Thyroid gland (tissue), 4 donors: ENCODE results near the gene SYPL2. TPM values are rescaled to one million over a fixed set of nuclear protein-coding genes. Genes with fewer than 3 reads are reported as not detected.

Source experiments
- DNase-seq, 2 donors: peaks; one replicate each; pipeline ENCODE4 v3.0.0-alpha.2; 2019
- H3K27ac ChIP-seq, 3 donors: fragments of 200-600 bp; sonication (generic); 1 replicate in 2 of 3; 2 replicates in 1 of 3; pipeline ENCODE4 v1.5.1; 2016 to 2019; ENCODE audit warnings: mild to moderate bottlenecking in 1 of 3, moderate library complexity in 1 of 3
- H3K27me3 ChIP-seq: fragments of 200-600 bp; sonication (generic); one replicate; pipeline ENCODE4 v1.5.1; 2019
- H3K36me3 ChIP-seq, 2 donors: fragments of 200-600 bp; sonication (generic); one replicate each; pipeline ENCODE4 v1.5.1; 2016 to 2019
- H3K4me1 ChIP-seq, 2 donors: fragments of 200-600 bp; sonication (generic); one replicate each; pipeline ENCODE4 v1.5.1; 2017 to 2019
- H3K4me3 ChIP-seq, 3 donors: fragments of 200-600 bp; sonication (generic); replicated peaks in 1 of 3; 1 replicate in 2 of 3; 2 replicates in 1 of 3; pipeline ENCODE4 v1.5.1; 2016; ENCODE audit warnings: mild to moderate bottlenecking in 1 of 3
- H3K9me3 ChIP-seq: fragments of 200-600 bp; sonication (generic); one replicate; pipeline ENCODE4 v1.5.1; 2017
- POLR2A ChIP-seq, 2 donors: fragments of 450-650 bp; IDR thresholded peaks; one replicate each; pipeline ENCODE4 v1.6.1; 2017; ENCODE audit warnings: antibody characterized with exemption in 2 of 2, mild to moderate bottlenecking in 2 of 2, moderate library complexity in 1 of 2
- WGBS, 2 donors: methylation state at CpG; one replicate each; pipeline ENCODE4 v1.1.5; 2017; 5-methylcytosine and 5-hydroxymethylcytosine counted together
- intact Hi-C: fragments of 100-400 bp; cut with DNase I; formaldehyde crosslinking; loops from one replicate; pipeline ENCODE4 v1.15.1; 2023
- total RNA-seq, 4 donors: library from RNA; depleted of rRNA; stranded (reverse); fragments of >200 nt; gene quantifications; one replicate each; pipeline ENCODE4 v1.2.3, GENCODE V29; 2016
- TF ChIP-seq, protein P1 (sequence below), 6 experiments: fragments of 200-600 bp in 3 of 6; fragments of 450-650 bp in 3 of 6; sonication (generic) in 3 of 6; IDR thresholded peaks; one replicate each; pipeline ENCODE4 v1.5.1; 2016 to 2019; ENCODE audit warnings: antibody characterized with exemption in 6 of 6, mild to moderate bottlenecking in 2 of 6, inconsistent platforms in 1 of 6, moderate library complexity in 1 of 6

Gene SYPL2
- total RNA-seq, 4 donors from 2014 or later, result 7.9 to 12.4 (median 9.1) TPM

DNA sequence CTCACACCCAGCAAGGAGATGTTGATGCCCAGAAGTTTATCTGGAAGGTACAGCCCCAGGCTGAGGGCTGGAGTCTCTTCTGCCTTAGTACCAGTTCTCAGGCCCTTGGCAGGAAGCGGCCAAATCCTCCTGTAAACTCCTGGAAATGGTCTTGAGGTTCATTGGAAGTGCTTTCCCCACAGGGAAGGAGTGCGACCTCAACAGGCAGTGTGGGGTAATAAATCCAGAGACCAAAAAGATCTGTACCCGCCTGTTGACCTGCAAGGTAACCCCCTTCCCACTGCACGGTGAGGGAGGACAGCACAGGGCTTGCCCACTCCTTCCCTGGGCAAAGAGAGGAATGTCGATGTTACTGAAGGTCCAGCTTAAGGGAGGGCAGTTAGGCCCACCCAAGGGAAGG lies 21.9 kb downstream of the SYPL2 start:
- Histone ChIP-seq H3K27me3 (no peaks in the 10 kb centered on the region), H3K4me1 (peaks cover 9 to 15% of the 10 kb centered on the region in 2 donors), H3K27ac (no peak overlapping the region), H3K9me3 (no peaks in the 10 kb centered on the region), H3K36me3 (peaks cover 0 to 9% of the 10 kb centered on the region in 2 donors), H3K4me3 (no peak overlapping the region)
- intact Hi-C loops, result loop anchor here (10.0 kb wide), 1 partner anchor 233 kb away; no protein-coding TSS in a partner anchor
- 70 to 81% methylated on average over 3 to 5 of the region's 5 CpGs for WGBS, 2 donors
- TF ChIP-seq, protein P1, sequence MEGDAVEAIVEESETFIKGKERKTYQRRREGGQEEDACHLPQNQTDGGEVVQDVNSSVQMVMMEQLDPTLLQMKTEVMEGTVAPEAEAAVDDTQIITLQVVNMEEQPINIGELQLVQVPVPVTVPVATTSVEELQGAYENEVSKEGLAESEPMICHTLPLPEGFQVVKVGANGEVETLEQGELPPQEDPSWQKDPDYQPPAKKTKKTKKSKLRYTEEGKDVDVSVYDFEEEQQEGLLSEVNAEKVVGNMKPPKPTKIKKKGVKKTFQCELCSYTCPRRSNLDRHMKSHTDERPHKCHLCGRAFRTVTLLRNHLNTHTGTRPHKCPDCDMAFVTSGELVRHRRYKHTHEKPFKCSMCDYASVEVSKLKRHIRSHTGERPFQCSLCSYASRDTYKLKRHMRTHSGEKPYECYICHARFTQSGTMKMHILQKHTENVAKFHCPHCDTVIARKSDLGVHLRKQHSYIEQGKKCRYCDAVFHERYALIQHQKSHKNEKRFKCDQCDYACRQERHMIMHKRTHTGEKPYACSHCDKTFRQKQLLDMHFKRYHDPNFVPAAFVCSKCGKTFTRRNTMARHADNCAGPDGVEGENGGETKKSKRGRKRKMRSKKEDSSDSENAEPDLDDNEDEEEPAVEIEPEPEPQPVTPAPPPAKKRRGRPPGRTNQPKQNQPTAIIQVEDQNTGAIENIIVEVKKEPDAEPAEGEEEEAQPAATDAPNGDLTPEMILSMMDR (IDR thresholded peaks at IDR 0.05), result no peak
- TF ChIP-seq POLR2A (IDR thresholded peaks at IDR 0.05), result no peak
- no peak for DNase-seq

DNA sequence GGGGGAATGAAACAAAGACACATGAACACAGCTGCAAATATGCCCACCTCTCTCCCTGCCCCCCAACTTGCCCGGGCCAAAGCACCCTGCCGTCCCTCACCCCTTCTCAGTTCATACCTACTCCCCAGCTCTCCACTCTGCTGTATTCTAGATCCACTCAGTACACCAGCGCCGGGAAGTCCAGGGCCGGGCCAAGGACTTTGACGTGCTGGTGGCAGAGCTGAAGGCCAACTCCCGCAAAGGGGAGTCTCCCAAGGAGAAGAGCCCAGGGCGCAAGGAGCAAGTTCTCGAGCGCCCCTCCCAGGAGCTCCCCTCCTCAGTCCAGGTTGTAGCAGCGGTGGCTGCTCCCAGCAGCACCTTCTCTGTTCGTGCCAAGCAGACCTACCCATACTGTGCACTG lies 22.4 kb downstream of the SYPL2 start:
- TF ChIP-seq, protein P1 (IDR thresholded peaks at IDR 0.05), result no peak
- no peak for TF ChIP-seq POLR2A (IDR thresholded peaks at IDR 0.05)
- WGBS, 2 donors, result 93% methylated on average over 10 to 12 of the region's 12 CpGs
- Histone ChIP-seq H3K36me3 (peaks cover 0 to 9% of the 10 kb centered on the region in 2 donors), H3K9me3 (no peaks in the 10 kb centered on the region), H3K4me1 (peaks cover 6 to 17% of the 10 kb centered on the region in 2 donors), H3K27ac (no peak overlapping the region), H3K4me3 (no peak overlapping the region), H3K27me3 (no peaks in the 10 kb centered on the region)
- DNase-seq, result no peak
- intact Hi-C loops, result loop anchor here (10.0 kb wide), 1 partner anchor 234 kb away; no protein-coding TSS in a partner anchor

DNA sequence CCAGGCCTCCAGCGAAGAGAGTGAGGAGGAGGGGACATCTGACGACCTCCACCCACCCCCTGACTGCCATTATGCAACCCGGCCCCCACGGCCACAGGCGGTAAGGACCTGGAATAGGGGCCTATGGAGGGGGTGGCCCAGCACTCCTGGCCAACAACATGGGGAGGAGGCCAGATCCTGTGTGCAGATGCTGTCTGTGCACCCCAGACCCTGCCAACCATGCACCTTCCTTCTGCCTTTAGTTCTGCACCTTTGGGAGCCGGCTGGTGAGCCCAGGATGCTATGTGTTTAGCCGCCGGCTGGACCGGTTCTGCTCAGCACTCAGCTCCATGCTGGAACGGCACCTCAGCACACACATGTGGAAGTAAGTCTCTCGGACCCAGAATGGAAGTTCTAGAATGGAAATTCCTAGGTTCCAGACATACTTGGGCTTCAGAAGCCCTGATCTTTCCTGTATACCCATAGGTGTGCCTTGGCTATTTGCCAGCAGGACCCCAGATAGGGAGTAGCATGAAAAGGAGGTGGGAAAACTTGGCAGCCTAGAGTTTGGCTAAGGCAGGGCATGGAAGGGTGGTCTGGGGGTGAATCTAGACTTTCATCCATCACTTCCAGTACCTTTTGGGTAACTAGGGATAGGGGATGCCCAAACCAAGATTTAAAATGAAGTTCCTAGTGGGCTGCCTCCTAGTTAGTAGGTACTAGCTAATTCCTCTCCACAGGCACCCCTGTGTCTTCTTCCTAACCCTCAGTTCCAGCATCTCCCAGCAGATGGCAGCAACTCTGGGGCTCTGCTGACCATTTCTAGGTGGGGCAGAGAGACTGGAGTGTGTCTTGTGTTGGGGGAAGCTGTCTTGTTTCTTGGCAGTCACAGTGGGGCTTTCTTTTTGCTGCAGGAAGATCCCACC lies 23.9 kb downstream of the SYPL2 start:
- TF ChIP-seq, protein P1 (IDR thresholded peaks at IDR 0.05), result peak; percentile 41 to 82 (median 64)
- TF ChIP-seq POLR2A (IDR thresholded peaks at IDR 0.05), result no peak
- no peaks in the 10 kb centered on the region for H3K27me3 ChIP-seq
- peak; percentile 62 to 66 for DNase-seq
- peaks cover 10 to 15% of the 10 kb centered on the region in 2 donors for H3K4me1 ChIP-seq
- peaks cover 0 to 9% of the 10 kb centered on the region in 2 donors for H3K36me3 ChIP-seq
- no peaks in the 10 kb centered on the region for H3K9me3 ChIP-seq
- intact Hi-C loops, result no loop called here
- no peak overlapping the region for H3K27ac ChIP-seq
- 80 to 100% methylated on average over 2 to 11 of the region's 11 CpGs for WGBS, 2 donors
- H3K4me3 ChIP-seq, result no peak overlapping the region

DNA sequence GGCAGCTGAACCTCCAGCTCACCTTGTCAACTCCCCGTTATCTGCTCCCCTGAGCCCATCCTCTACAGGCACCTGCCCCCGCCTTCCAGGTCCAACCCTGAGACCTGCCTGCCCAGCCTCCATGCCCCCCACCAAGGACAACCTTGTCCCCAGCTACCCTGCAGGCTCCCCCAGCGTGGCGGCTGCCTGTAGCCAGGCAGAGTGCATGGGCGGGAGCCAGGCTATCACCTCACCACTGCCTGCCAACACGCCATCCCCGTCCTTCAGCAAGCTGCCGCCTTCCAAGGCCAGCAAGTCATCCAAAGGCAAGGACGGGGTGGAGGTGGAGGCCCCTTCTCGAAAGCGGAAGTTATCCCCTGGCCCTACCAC lies 24.6 kb downstream of the SYPL2 start:
- no peak for DNase-seq
- H3K27me3 ChIP-seq, result no peaks in the 10 kb centered on the region
- H3K36me3 ChIP-seq, result peaks cover 0 to 12% of the 10 kb centered on the region in 2 donors
- TF ChIP-seq, protein P1 (IDR thresholded peaks at IDR 0.05), result peak in 1 of 6 experiments; percentile 9
- TF ChIP-seq POLR2A (IDR thresholded peaks at IDR 0.05), result no peak
- H3K4me3 ChIP-seq, result no peak overlapping the region
- WGBS, 2 donors, result 82 to 95% methylated on average over 10 to 11 of the region's 11 CpGs
- intact Hi-C loops, result no loop called here
- H3K27ac ChIP-seq, result no peak overlapping the region
- peaks cover 10 to 15% of the 10 kb centered on the region in 2 donors for H3K4me1 ChIP-seq
- H3K9me3 ChIP-seq, result no peaks in the 10 kb centered on the region

DNA sequence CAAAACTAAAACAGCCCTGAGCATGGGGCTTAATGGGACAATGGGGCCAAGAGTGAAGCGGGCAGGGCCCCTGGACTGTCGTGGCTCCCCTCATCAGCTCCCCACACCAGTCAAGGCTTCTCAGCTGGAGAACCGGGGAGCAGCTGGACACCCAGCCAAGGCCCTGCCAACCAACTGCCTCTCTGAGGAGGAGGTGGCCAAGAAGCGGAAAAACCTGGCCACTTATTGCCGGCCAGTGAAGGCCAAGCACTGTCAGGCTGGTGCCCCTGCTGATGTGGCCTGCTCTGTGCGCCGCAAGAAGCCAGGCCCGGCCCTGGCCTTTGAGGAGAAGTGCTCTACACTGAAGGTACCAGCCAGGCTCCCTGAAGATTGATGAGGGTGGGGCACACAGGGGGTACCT lies 25.0 kb downstream of the SYPL2 start:
- H3K36me3 ChIP-seq, result peaks cover 4 to 17% of the 10 kb centered on the region in 2 donors
- H3K27me3 ChIP-seq, result no peaks in the 10 kb centered on the region
- no peaks in the 10 kb centered on the region for H3K9me3 ChIP-seq
- no peak overlapping the region for H3K4me3 ChIP-seq
- DNase-seq, result no peak
- WGBS, 2 donors, result 94 to 96% methylated on average over 8 of the region's 8 CpGs
- intact Hi-C loops, result no loop called here
- H3K4me1 ChIP-seq, result peaks cover 10 to 15% of the 10 kb centered on the region in 2 donors
- H3K27ac ChIP-seq, result no peak overlapping the region
- no peak for TF ChIP-seq POLR2A (IDR thresholded peaks at IDR 0.05)
- TF ChIP-seq, protein P1 (IDR thresholded peaks at IDR 0.05), result no peak
